Daoy (cell line): ENCODE results near the gene VWA8. TPM values are rescaled to one million over a fixed set of nuclear protein-coding genes. Genes with fewer than 3 reads are reported as not detected.

ENCODE experiments used
- DNase-seq: peaks from one replicate; pipeline ENCODE4 v3.0.0-alpha.2; 2015; ENCODE audit warnings: low read depth
- total RNA-seq: library from RNA; depleted of rRNA; stranded (reverse); fragments of >200 nt; shearing (Covaris generic); gene quantifications from 2 replicates; pipeline ENCODE4 v1.2.3, GENCODE V29; 2014; rRNA removed

Gene VWA8
- 6.7 and 10.1 TPM in 2 replicates for total RNA-seq

GRCh38 chr13:41960637-41961465 lies at the start of gene VWA8:
Gene VWA8 (minus strand): TSS chr13:41961109. CDS start chr13:41961015, 94 bp downstream.
- peak; percentile 81 for DNase-seq

GRCh38 chr13:42009057-42009456 lies 48.1 kb upstream of the VWA8 start:
- DNase-seq, result no peak

DNA sequence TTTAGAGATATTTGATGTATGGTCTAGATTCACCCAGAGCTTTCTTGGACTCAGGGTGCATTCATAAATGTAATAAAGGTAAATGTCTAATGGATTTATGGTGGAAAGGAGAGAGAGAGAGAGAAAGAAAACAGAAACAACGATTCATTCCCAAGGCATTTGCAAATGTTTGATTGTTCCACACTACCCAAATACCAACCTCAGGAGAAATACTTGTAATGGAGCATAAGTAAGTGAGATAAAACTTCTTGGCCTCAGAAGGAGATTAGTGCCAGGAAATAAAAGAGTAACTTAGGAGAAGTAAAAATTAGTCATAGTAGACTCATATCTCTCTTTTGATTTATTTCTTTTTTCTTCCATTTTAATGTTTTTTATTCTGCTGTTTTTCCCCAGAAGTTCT lies 46.9 kb upstream of the VWA8 start:
- DNase-seq, result no peak

DNA sequence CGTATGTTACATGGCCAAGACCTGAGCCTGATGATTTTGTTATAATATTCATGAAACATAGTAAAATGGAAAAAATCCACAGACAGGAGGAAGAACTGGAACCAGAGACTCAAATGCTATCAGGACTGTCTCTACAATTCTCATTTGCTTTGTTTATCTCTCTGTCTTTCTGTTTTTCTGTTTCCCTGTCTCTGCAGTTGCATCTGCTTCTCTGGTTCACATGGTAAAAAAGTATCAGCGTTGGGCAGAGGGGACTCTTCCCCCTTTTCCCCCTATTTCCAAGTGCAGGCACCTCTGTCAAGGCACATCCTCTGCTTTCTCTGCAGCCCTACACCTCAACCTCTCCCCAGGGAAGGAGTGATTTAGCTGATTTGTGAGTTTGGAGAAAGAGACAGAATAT lies 41.2 kb upstream of the VWA8 start:
- DNase-seq, result no peak

- DNase-seq, result peak; percentile 37
These were observed 40.7 kb upstream of the VWA8 start for GRCh38 chr13:42001580-42001979.

DNA sequence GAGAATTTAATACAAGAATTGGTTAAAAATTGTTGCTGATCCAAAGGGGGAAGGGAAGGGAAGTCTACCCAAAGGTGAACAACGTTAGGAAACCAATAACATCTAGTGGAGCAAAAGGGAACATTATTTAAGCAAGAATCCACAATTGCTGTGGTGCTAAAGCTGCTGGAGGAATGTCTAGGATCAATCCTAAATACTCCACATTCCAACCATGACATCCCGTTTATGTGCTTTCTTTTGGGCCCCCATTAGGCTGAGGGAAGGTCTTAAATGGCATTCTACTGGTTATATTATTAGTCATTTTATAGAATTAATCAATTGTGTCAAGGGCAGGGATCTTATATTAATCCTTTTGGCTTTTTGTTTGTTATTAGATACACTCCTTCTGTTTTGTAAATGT lies 39.9 kb upstream of the VWA8 start:
- DNase-seq, result no peak

DNA sequence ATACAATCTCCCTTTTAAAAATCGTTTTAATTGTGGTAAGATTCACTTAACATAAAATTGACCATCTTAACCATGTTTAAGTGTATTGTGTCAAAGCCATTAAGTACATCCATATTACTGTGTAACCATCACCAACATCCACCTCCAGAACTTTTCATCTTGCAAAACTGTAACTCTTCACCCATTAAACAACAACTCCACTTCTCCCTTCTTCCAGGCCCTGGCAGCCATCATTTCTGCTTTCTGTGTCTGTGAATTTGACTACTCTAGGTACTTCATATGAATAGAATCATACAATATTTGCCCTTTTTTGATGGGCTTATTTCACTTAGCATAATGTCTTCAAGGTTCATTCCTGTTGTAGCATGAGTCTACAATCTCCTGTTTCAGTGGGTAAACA lies 36.5 kb upstream of the VWA8 start:
- no peak for DNase-seq

- peak; percentile 46 for DNase-seq
These were observed 35.0 kb upstream of the VWA8 start for GRCh38 chr13:41995946-41996345.

- no peak for DNase-seq
These were observed 34.4 kb upstream of the VWA8 start for GRCh38 chr13:41995336-41995735.

- no peak for DNase-seq
These were observed 33.8 kb upstream of the VWA8 start for GRCh38 chr13:41994696-41995095.

- DNase-seq, result no peak
These were observed 31.0 kb upstream of the VWA8 start for GRCh38 chr13:41991936-41992335.

GRCh38 chr13:41988244-41988643 lies 27.3 kb upstream of the VWA8 start:
- no peak for DNase-seq

- DNase-seq, result no peak
These were observed 25.0 kb upstream of the VWA8 start for GRCh38 chr13:41985788-41986508.

- no peak for DNase-seq
These were observed 21.2 kb upstream of the VWA8 start for GRCh38 chr13:41981951-41982715.

DNA sequence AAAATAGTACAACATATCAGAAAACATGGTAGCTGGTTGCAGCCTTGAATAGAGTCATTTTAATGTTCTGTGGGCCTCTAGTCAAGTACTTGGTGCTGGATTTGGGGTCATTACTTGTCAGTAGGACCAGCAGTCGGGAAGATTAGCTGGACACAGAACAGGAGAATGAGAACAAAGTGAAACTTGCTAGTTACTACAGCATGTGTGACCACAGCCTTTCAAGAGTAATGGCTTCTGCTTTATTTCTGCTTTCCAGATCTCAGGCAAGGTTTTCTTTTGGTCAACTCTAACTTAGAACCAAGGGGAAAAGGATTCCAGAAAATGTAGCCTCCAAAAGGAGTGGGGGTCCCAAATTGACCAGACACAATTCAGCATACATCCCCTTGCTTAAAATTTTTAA lies 17.1 kb upstream of the VWA8 start:
- no peak for DNase-seq

DNA sequence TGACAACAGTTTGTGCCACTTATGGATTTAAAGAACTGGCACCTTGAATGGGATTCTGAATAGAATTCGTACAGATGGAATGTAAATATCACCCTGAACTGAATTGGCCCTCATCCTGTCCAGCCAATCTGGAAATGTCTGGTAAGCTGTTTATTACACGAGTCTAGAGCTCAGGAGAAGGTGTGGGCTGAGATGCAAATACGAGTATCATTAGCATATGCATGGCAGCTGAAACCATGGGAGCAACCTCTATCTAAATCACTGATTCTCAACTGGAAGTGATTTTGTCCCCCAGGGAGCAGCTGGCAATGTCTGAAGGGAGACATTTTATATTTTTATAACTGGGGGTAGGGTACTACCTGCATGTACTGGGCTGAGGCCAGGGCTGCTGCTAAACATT lies 15.6 kb upstream of the VWA8 start:
- no peak for DNase-seq

DNA sequence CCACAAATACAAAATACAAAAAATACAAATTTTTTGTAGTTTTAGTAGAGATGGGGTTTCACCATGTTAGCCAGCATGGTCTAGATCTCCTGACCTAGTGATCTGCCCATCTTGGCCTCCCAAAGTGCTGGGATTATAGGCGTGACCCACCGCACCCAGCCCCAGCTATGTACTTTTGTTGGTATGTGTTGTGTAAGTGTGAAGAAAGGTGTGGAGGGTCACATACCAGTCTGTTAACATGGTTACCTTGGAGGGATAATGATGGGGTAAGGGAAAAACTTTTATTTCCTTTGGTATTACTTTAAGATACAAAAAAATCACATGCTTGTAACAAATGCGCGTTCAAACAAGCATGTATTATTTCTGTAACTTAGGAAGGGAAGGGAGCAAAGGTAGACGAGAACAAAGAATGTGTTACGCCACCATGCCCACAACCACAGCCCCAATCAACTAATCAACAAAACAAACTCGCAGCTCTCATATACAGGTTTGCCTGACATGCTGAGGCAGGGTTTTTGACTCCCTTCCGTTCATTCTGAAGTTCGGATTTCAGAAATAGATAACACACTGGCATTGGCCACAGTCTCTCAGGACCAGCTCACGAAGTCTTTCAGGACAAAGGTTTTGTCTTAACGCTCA lies 13.5 kb upstream of the VWA8 start:
- no peak for DNase-seq

DNA sequence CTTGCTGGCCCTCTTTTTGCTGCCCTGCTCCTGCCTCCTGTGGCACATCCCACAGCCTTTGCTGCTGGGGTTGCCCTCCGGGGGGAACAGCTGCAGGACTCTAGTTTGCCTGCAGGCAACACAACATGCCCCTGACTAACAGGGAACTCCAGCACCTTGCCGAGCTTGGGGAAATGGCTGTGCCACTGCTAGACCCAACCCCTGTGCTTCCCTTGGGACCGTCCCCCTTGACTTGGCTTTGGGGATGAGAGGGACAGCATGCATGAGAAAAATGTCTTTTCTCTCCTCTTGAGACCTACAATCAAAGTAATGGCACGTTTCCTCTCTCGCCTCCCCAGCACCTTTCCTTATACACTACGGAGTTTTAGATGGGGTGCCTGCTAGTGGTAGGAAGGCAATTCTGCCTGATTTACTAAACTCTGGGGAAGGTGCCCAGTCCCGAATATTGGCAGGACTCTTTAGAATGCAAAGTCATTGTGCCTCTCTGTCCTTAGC lies 12.4 kb upstream of the VWA8 start:
- DNase-seq, result no peak

DNA sequence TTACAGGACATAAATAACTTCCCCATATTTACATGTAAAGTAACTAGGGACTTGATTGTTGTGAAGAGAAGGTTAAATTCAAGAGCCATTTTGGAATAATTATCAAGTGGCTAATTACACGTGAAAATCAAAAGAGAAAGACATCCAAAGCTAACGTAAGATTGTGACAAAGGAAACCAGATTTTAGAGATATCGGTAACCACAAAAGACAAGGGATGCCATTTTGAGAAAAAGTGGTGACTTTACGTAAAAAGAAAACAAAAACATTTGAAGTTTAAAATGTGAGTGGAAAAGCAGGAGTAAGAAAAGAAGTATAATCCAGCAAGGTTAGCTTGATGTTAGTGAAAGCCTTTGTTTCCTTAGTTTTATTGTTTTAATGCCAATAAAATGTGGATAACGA lies 10.9 kb upstream of the VWA8 start:
- no peak for DNase-seq

DNA sequence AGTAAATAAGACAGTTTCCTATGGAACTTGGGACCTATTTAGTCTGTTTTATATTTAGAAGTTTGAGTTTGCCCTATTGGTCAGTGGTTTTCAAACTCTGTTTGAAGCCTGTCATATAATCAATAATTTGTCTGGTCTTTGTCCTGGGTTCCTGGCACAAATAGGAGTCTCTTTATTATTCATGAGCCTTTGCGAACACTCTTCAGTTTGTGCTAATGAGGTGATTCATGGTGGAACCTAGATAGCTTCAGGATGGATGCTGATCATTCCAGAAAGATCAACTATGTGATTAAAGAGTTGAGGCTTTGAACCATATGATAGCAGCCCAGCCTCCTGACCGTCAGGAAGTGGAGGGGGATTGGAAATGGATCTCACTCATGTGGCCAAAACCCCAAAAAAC lies 10.0 kb upstream of the VWA8 start:
- DNase-seq, result no peak

- DNase-seq, result no peak
These were observed 9.1 kb upstream of the VWA8 start for GRCh38 chr13:41970022-41970421.

DNA sequence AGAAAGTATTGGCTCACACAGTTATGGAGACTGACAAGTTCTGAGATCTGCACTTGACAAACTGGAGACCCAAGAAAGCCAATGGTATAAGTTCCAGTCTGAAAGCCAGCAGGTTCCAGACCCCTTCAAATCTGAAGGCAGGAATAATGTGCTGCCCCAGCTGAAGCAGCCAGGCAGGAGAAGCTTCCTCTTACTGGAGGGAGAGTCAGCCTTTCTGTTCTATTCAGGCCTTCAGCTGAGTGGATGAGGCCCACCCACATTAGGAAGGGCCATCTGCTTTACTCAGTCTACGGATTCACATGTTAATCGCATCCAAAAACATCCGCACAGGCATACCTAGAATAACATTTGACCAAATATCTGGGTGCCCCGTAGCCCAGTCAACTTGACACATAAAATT lies 8.2 kb upstream of the VWA8 start:
- no peak for DNase-seq
